Medulla oblongata (tissue), 1 donor: ENCODE measurements around the gene CEP85.

ENCODE experiments used
- DNase-seq: peaks from one replicate; pipeline ENCODE4 v3.0.0-alpha.2; 2015; ENCODE audit errors: extremely low spot score

The CEP85 gene

GRCh38 chr1:26278303-26278702, 44.3 kb downstream of the CEP85 start:
- DNase-seq: peak; percentile 53

GRCh38 chr1:26278724-26279455, 44.9 kb downstream of the CEP85 start:
- peak; percentile 75 for DNase-seq

- DNase-seq: peak; percentile 89
Measured at GRCh38 chr1:26279456-26280332, 45.7 kb downstream of the CEP85 start, which contains the start of gene SH3BGRL3. Gene SH3BGRL3, plus strand, starts transcription at chr1:26280086. Its CDS starts 70 bp downstream, at chr1:26280156.

- no peak for DNase-seq
Measured at GRCh38 chr1:26280333-26281042, 46.5 kb downstream of the CEP85 start.

- no peak for DNase-seq
Measured at GRCh38 chr1:26281091-26281958, 47.3 kb downstream of the CEP85 start.

- DNase-seq: no peak
Measured at GRCh38 chr1:26281971-26282370, 48.0 kb downstream of the CEP85 start.

GRCh38 chr1:26282401-26282918, 48.5 kb downstream of the CEP85 start:
- no peak for DNase-seq

- DNase-seq: no peak
Measured at GRCh38 chr1:26283279-26283853, 49.4 kb downstream of the CEP85 start.

- no peak for DNase-seq
Measured at GRCh38 chr1:26283871-26284596, 50.0 kb downstream of the CEP85 start.

GRCh38 chr1:26284597-26285347, 50.8 kb downstream of the CEP85 start:
- DNase-seq: no peak

- DNase-seq: no peak
Measured at GRCh38 chr1:26285366-26286063, 51.5 kb downstream of the CEP85 start.

GRCh38 chr1:26286064-26286416, 52.0 kb downstream of the CEP85 start:
- no peak for DNase-seq

GRCh38 chr1:26287033-26287711, 53.2 kb downstream of the CEP85 start:
- no peak for DNase-seq

- no peak for DNase-seq
Measured at GRCh38 chr1:26287811-26288210, 53.8 kb downstream of the CEP85 start.

GRCh38 chr1:26288311-26288941, 54.4 kb downstream of the CEP85 start:
- no peak for DNase-seq

GRCh38 chr1:26289158-26290059, 55.4 kb downstream of the CEP85 start:
- DNase-seq: peak; percentile 40
